SK-MEL-5 (cell line): ENCODE data around the gene DNAJA4. TPM values are rescaled to one million over a fixed set of nuclear protein-coding genes. Genes with fewer than 3 reads are reported as not detected.
"Not testable (repeated sequence)": the region's sequence is repeated elsewhere in the genome, so short reads cannot be mapped to it uniquely, and the experiment has no call there.

Source experiments
- DNase-seq: peaks from one replicate; pipeline ENCODE4 v3.0.0-alpha.2; 2016; ENCODE audit warnings: low read depth, low spot score
- in situ Hi-C: cut with HindIII; loops from 2 replicates; pipeline ENCODE4 v1.10.0; 2016; ENCODE audit warnings: low sequenced_read_pairs, high pct_unique_total_duplicates, low pct_unique_long_range_greater_than_20kb
- total RNA-seq: library from RNA; depleted of rRNA; stranded (reverse); fragments of >200 nt; shearing (Covaris generic); gene quantifications from 2 replicates; pipeline ENCODE4 v1.2.3, GENCODE V29; 2014

The DNAJA4 gene
- total RNA-seq, 1 experiment from 2014 or later, result 8.5 TPM

DNA sequence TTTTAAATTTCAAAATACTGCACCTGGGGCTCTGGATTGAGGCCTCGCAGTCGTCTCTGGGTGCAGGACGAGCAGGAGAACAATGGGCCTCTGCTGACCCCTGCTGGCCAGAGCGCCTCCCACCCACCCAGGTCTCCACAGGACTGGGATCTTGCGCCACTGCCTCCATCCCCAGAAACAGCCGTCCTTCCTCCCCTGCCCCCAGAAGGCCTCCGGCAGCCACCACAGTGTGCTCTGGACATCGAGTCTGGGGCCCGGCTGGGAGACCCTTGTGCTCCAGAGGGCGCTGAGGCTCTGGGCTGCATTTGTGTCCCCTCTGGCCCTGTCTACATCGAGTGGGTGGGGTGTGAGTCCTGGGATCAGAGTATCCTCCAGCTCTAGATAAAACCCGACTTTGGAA lies 23.3 kb upstream of the DNAJA4 start:
- in situ Hi-C loops, result no loop called here
- DNase-seq, result peak; percentile 84

DNA sequence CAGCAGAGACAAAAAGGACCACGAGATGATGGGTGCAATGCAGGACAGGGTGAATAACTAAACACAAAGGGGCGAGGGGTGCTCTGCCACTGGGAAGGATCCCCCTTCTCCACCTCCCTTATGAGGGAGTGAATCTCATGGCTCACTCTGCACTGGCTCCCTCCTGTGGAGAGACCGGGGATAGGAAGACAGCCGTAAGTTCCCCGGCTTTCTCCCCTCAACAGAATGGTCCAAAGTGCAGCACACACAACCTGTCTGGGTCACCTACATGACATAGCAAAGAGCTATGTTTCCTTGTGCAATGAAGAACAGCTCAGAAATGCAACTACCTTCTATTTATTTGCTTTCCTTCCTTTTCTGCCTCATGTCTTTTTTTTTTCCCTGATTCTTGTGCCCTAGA lies 22.2 kb upstream of the DNAJA4 start:
- DNase-seq, result peak; percentile 70
- in situ Hi-C loops, result no loop called here

DNA sequence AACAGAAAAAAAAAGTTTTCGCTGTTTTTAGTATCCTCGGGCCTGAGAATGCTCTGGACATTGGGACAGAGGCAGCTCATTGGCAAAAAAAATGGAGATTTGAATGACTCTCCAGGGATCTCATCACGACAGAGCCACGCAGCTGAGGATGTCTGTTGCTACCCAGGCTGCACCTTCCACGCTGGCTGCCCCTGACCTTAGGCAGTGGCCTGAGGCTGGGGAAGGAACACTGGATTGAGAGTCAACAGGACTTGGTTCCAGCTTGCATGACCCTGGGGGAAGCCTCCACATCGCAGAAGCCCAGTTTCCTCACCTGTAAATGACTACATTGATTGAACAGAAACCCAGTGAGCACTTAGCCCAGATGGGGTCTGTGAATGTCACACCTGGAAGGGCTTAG lies 21.3 kb upstream of the DNAJA4 start:
- in situ Hi-C loops, result no loop called here
- no peak for DNase-seq

GRCh38 chr15:78243491-78243941 lies 20.8 kb upstream of the DNAJA4 start:
- no peak for DNase-seq
- in situ Hi-C loops, result no loop called here

DNA sequence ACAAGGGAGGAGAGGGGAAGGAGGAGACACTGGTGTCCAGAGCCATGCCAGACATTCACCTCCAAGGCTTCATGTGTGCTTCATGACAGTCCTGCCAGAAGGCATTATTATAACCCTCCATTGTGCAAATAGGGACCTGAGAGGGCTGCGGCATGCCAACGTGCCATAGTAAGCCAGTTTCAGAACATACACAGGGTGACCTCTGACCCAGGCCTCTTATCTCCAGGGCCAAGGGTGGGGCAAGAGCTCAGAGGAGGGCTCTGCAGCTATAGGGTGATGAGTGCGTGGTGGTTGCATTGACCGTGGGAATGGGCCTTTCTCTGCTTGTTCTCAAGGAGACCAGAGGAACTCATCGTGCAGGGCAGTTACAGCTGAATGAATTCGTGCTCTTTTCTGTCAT lies 20.3 kb upstream of the DNAJA4 start:
- DNase-seq, result no peak
- in situ Hi-C loops, result no loop called here

DNA sequence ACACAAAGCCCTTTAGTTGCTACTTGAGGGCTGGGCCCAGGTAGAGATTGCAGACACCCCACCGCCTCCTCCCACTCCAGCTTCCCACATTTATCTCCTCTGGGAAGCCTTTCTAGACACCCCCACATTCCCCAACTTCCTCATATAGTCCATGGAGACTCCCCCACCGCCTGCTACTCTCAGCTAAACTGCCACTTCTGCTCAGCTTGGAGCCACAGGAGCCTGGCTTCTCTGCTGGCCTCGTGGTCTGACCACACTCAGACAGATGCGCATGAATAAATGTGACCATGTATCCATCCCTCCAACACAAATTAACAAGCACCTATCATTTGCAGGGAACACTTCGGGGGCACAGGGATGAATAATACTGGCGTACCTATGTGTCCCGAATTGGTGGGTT lies 19.5 kb upstream of the DNAJA4 start:
- in situ Hi-C loops, result no loop called here
- DNase-seq, result no peak

- in situ Hi-C loops, DNase-seq: not testable (repeated sequence)
These were observed 19.0 kb upstream of the DNAJA4 start for GRCh38 chr15:78245392-78245791.

- in situ Hi-C loops, DNase-seq: not testable (repeated sequence)
These were observed 18.3 kb upstream of the DNAJA4 start for GRCh38 chr15:78245976-78246620.

DNA sequence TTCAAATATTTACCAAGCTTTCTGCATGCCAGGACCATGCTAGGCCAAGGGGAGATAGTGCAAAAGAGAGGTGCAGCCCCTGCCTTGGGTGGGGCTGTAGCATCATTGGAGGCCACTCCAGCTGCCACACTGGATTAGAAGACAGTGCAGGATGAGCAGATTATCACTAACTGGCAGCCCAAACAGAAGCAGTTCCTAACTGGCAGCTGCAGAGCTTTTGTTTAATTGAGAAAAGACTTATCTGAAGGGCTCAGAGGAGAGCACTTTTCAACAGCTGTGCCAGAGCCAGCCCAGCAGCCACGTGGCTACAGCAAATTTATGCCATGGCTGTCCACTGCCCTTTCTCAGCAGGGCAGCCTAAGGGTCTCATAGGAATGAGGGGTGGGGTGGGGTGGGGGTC lies 16.5 kb upstream of the DNAJA4 start:
- in situ Hi-C loops, result no loop called here
- DNase-seq, result no peak

DNA sequence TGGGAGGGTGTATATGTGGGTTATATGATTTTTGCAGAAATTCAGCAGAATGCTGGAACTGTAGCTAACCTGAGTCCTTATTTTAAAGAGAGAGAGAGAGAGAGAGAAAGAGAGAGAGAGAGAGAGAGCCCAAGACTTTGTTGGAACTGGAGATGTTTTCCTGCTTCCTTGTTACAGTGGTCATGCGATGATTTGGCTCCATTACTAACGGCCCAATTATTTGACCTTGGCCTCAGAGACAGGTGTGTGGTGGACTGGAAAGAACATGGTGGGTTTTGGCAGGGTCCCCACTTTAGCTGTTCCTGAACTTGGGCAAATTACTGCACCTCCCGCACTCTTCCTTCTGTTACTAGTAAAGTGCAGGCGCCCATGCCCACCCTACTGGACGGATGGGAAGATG lies 15.2 kb upstream of the DNAJA4 start:
- DNase-seq, result no peak
- in situ Hi-C loops, result no loop called here

DNA sequence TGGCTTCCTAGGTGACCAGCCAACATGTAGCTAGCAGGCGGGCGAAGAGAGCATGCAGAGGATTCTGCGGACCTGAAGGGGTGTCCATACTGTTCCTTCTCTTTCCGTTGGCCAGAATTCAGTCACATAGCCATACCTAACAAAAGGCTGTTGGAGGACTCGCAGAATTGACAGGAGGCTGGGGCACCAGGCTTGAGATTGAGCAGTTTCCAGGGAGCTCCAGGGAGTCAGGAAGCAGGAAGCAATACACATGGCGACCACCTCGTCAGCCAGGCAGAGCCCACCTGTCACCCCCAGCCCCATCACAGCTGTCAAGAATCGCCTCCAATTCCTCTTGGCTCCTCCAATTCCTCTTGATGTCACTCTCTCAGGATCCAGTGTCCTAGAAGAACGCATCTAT lies 13.2 kb upstream of the DNAJA4 start:
- in situ Hi-C loops, result loop anchor here (25.0 kb wide), 1 partner anchor 89 kb away; no protein-coding TSS in a partner anchor
- DNase-seq, result no peak

DNA sequence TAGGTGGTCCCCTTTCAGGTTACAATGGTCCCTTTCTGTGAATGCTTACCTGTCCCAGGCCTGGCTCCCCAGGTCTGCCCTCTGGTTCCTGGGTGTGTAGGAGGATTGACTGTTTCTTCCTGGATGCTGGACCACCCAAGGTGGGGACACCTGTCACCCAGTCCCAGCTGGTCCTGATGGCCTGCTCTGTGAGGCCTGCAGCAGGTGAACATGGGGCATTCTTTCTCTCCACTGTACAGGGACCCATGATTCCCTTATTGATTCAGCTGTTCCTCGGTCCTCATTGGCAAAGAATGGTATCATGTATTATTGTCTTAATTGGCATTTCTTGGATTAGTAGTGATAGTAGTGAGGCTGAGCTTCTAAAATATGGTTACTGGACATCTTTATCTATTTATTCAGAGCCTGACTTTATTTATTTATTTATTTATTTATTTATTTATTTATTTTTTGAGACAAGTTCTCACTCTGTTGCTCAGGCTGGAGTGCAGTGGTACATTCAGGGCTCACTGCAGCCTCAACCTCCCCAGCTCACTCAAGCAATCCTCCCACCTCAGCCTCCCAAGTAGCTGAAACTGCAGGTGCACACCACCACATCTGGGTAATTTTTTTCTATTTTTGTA lies 8.8 kb upstream of the DNAJA4 start:
- in situ Hi-C loops, result loop anchor here (5.0 to 25.0 kb wide), 2 partner anchors 37 to 93 kb away; no protein-coding TSS in a partner anchor
- no peak for DNase-seq

- in situ Hi-C loops, result loop anchor here (5.0 to 25.0 kb wide), 2 partner anchors 36 to 94 kb away; no protein-coding TSS in a partner anchor
- DNase-seq, result no peak
These were observed 8.3 kb upstream of the DNAJA4 start for GRCh38 chr15:78256044-78256437.

- in situ Hi-C loops, result loop anchor here (5.0 to 25.0 kb wide), 2 partner anchors 35 to 95 kb away; no protein-coding TSS in a partner anchor
- peak; percentile 97 for DNase-seq
These were observed 6.7 kb upstream of the DNAJA4 start for GRCh38 chr15:78257681-78258080.

GRCh38 chr15:78259232-78259631 lies 5.1 kb upstream of the DNAJA4 start:
- in situ Hi-C loops, result loop anchor here (5.0 to 25.0 kb wide), 2 partner anchors 33 to 97 kb away; no protein-coding TSS in a partner anchor
- DNase-seq, result no peak

- in situ Hi-C loops, result loop anchor here (25.0 kb wide), 1 partner anchor 98 kb away; no protein-coding TSS in a partner anchor
- DNase-seq, result no peak
These were observed 3.9 kb upstream of the DNAJA4 start for GRCh38 chr15:78260489-78260888.

DNA sequence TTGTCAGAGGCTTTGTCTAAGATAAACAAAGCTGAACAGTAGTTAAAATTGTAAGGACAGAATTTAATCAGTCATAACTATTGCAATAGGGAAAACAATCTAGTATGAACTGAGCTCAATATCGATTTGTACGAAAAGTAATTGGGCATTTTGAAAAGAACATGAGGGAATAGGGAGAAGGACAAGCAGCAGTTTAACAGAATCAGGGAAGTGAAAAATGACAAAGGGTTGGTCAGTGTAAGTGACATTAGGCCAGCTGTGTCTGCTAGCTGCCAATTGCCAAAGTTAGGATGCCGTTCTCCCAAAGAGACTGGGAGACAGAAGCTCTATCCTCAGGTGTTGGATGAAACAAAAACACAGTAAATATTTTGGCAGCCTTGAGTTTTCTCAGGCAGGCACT lies 3.3 kb upstream of the DNAJA4 start:
- in situ Hi-C loops, result loop anchor here (25.0 kb wide), 1 partner anchor 99 kb away; no protein-coding TSS in a partner anchor
- no peak for DNase-seq

DNA sequence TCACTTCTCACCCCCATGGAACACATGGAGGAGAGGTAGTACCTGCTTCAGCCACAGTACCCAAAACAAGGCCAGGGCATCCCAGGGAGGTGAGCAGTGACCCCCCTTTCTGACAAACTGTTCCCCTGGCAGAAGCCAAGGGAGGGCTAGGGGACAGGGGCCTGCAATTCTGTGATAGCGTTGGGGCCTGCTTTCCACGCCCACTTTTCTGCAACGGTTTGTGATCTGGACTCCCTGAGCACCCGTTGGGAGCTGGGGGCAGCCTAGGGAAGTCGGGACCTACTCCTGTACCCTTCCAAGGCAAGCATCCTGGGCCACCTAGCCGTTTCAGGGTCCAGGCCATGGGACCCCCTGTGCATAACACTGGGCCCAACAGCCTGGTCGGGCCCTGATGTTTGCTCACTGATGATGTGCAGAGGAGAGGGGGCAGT lies 996 bp upstream of the DNAJA4 start:
- no peak for DNase-seq
- in situ Hi-C loops, result loop anchor here (25.0 kb wide), 1 partner anchor 101 kb away; no protein-coding TSS in a partner anchor

GRCh38 chr15:78263907-78264303 lies 457 bp upstream of the DNAJA4 start:
- in situ Hi-C loops, result loop anchor here (25.0 kb wide), 1 partner anchor 102 kb away; no protein-coding TSS in a partner anchor
- DNase-seq, result no peak
